H1 (cell line): ENCODE results near the gene GFI1B. TPM values are rescaled to one million over a fixed set of nuclear protein-coding genes. Genes with fewer than 3 reads are reported as not detected.

ENCODE experiments used
- CTCF ChIA-PET: fragments of 300-600 bp; sonication (Branson Sonifier 250); formaldehyde crosslinking; loops from one replicate; lab custom pipeline; 2021; ENCODE audit not compliant: partially characterized antibody; lab: Charles Lee
- POLR2A ChIA-PET: fragments of 300-600 bp; sonication (Branson Sonifier 250); formaldehyde crosslinking; loops from one replicate; lab custom pipeline; 2021; ENCODE audit warnings: inconsistent platforms; ENCODE audit not compliant: partially characterized antibody; lab: Charles Lee
- DNase-seq, 2 experiments: peaks; one replicate each; pipeline versions ENCODE4 v3.0.0 to v3.0.0-alpha.2; 2010 to 2022; ENCODE audit warnings: low spot score in 2 of 2, low read depth in 1 of 2, mixed read lengths in 1 of 2
- FAIRE-seq: peaks from 2 replicates; lab custom pipeline; 2011; peaks lifted over from hg19 to GRCh38; lab: Jason Lieb, UNC
- H2AFZ ChIP-seq: 2 replicates; pipeline ENCODE4 v1.8.1; 2012; ENCODE audit warnings: low read length, inconsistent platforms
- H2AK5ac ChIP-seq: 2 replicates; pipeline ENCODE4 v1.6.1; 2013; ENCODE audit warnings: low read depth, low read length
- H2BK120ac ChIP-seq: replicated peaks from 2 replicates; pipeline ENCODE3; 2013; ENCODE audit warnings: low read depth, low read length, inconsistent platforms
- H2BK12ac ChIP-seq: 2 replicates; pipeline ENCODE4 v1.6.1; 2013; ENCODE audit warnings: low read depth, low read length
- H2BK15ac ChIP-seq: 2 replicates; pipeline ENCODE4 v1.6.1; 2013; ENCODE audit warnings: low read length
- H2BK20ac ChIP-seq: 2 replicates; pipeline ENCODE4 v1.6.1; 2013; ENCODE audit warnings: low read length
- H2BK5ac ChIP-seq: 2 replicates; pipeline ENCODE4 v1.6.1; 2013; ENCODE audit warnings: low read depth, low read length
- H3K14ac ChIP-seq: 2 replicates; pipeline ENCODE4 v1.6.1; 2013; ENCODE audit warnings: inconsistent platforms; ENCODE audit not compliant: insufficient read length
- H3K18ac ChIP-seq: 2 replicates; pipeline ENCODE4 v1.6.1; 2013; ENCODE audit warnings: low read length; ENCODE audit errors: extremely low read depth
- H3K23ac ChIP-seq: 2 replicates; pipeline ENCODE4 v1.6.1; 2013; ENCODE audit warnings: inconsistent platforms; ENCODE audit not compliant: insufficient read length
- H3K23me2 ChIP-seq: 2 replicates; pipeline ENCODE4 v1.6.1; 2013; ENCODE audit warnings: low read depth, low read length
- H3K27ac ChIP-seq: 2 replicates; pipeline ENCODE4 v1.6.1; 2011; ENCODE audit warnings: low read depth, low read length, inconsistent platforms
- H3K27me3 ChIP-seq, 4 experiments: replicated peaks in 1 of 4; 1 replicate in 1 of 4; 2 replicates in 3 of 4; pipeline versions ENCODE4 v1.6.1 to v1.8.1; 2011 to 2013; ENCODE audit warnings: low read length in 3 of 4, mild to moderate bottlenecking in 3 of 4, inconsistent platforms in 2 of 4, mixed read lengths in 2 of 4, moderate library complexity in 1 of 4; ENCODE audit not compliant: control insufficient read depth in 3 of 4, insufficient read depth in 3 of 4; ENCODE audit errors: extremely low read depth in 1 of 4
- H3K36me3 ChIP-seq, 4 experiments: 2 replicates each; pipeline versions ENCODE4 v1.6.1 to v1.8.1; 2011 to 2013; ENCODE audit warnings: mild to moderate bottlenecking in 4 of 4, low read length in 3 of 4, moderate library complexity in 2 of 4, control low read depth in 1 of 4, inconsistent platforms in 1 of 4; ENCODE audit not compliant: insufficient read depth in 4 of 4, control insufficient read depth in 2 of 4
- H3K4ac ChIP-seq: replicated peaks from 2 replicates; pipeline ENCODE3; 2013; ENCODE audit warnings: low read length, low read depth, mixed read lengths, inconsistent platforms; ENCODE audit not compliant: insufficient read length
- H3K4me1 ChIP-seq, 4 experiments: replicated peaks in 1 of 4; 1 replicate in 1 of 4; 2 replicates in 3 of 4; pipeline versions ENCODE4 v1.6.1 to v1.8.1; 2011 to 2013; ENCODE audit warnings: low read length in 3 of 4, inconsistent platforms in 2 of 4, mixed read lengths in 1 of 4; ENCODE audit not compliant: insufficient read depth in 4 of 4, control insufficient read depth in 3 of 4
- H3K4me2 ChIP-seq, 2 experiments: 2 replicates each; pipeline versions ENCODE4 v1.6.1 to v1.8.1; 2011 to 2013; ENCODE audit warnings: low read depth in 2 of 2, low read length in 2 of 2, control low read depth in 1 of 2, inconsistent platforms in 1 of 2, mild to moderate bottlenecking in 1 of 2; ENCODE audit not compliant: insufficient read depth in 1 of 2
- H3K4me3 ChIP-seq, 4 experiments: fragments of 200-600, 300-600 bp in 1 of 4; sonication (generic), shearing (Covaris generic), sonication (Bioruptor Twin) in 1 of 4; 2 replicates each; pipeline versions ENCODE4 v1.5.1 to v1.8.1; 2011 to 2016; ENCODE audit warnings: low read length in 4 of 4, low read depth in 3 of 4, control low read depth in 2 of 4, inconsistent platforms in 2 of 4, mild to moderate bottlenecking in 2 of 4, mixed read lengths in 1 of 4, moderate library complexity in 1 of 4; ENCODE audit not compliant: insufficient read depth in 2 of 4; ENCODE audit errors: extremely low read depth in 1 of 4
- H3K56ac ChIP-seq: replicated peaks from 2 replicates; pipeline ENCODE3; 2013; ENCODE audit warnings: low read depth, mild to moderate bottlenecking, mixed read lengths, low read length, inconsistent platforms; ENCODE audit not compliant: insufficient read length
- H3K79me1 ChIP-seq: 2 replicates; pipeline ENCODE4 v1.6.1; 2013; ENCODE audit warnings: low read depth, low read length, control low read depth
- H3K79me2 ChIP-seq, 2 experiments: 2 replicates each; pipeline versions ENCODE4 v1.6.1 to v1.8.1; 2012 to 2013; ENCODE audit warnings: low read length in 2 of 2, mild to moderate bottlenecking in 2 of 2, inconsistent platforms in 1 of 2; ENCODE audit not compliant: insufficient read depth in 2 of 2, control insufficient read depth in 1 of 2
- H3K9ac ChIP-seq, 4 experiments: replicated peaks in 1 of 4; 1 replicate in 1 of 4; 2 replicates in 3 of 4; pipeline versions ENCODE4 v1.6.1 to v1.8.1; 2011 to 2013; ENCODE audit warnings: low read depth in 3 of 4, low read length in 3 of 4, control low read depth in 2 of 4, mild to moderate bottlenecking in 2 of 4, moderate library complexity in 2 of 4, inconsistent platforms in 1 of 4; ENCODE audit errors: extremely low read depth in 1 of 4
- H3K9me3 ChIP-seq, 2 experiments: 2 replicates each; pipeline versions ENCODE4 v1.6.1 to v1.8.1; 2012 to 2013; ENCODE audit warnings: mild to moderate bottlenecking in 2 of 2, moderate library complexity in 2 of 2, control low read depth in 1 of 2, inconsistent platforms in 1 of 2, low read depth in 1 of 2, low read length in 1 of 2, mixed read lengths in 1 of 2; ENCODE audit not compliant: insufficient read depth in 2 of 2
- H4K20me1 ChIP-seq, 2 experiments: replicated peaks in 1 of 2; 2 replicates each; pipeline versions ENCODE3 to v1.8.1; 2011 to 2013; ENCODE audit warnings: inconsistent platforms in 2 of 2, low read length in 2 of 2, mild to moderate bottlenecking in 1 of 2; ENCODE audit not compliant: insufficient read depth in 2 of 2, control insufficient read depth in 1 of 2
- H4K5ac ChIP-seq: 2 replicates; pipeline ENCODE4 v1.6.1; 2013; ENCODE audit warnings: low read length, low read depth, mixed read lengths, inconsistent platforms; ENCODE audit not compliant: insufficient read length
- H4K8ac ChIP-seq: 2 replicates; pipeline ENCODE4 v1.8.0; 2013; ENCODE audit warnings: mild to moderate bottlenecking, moderate library complexity, low read length, inconsistent platforms; ENCODE audit not compliant: insufficient read depth; ENCODE audit errors: extremely low read depth
- H4K91ac ChIP-seq: replicated peaks from 2 replicates; pipeline ENCODE3; 2013; ENCODE audit warnings: low read length, mixed read lengths, inconsistent platforms; ENCODE audit not compliant: insufficient read length
- ASH2L ChIP-seq: fragments of 200-600, 300-600 bp; sonication (generic); IDR thresholded peaks from one replicate; pipeline ENCODE4 v1.7.1; 2017; ENCODE audit warnings: low read length
- ATF3 ChIP-seq: IDR thresholded peaks from 2 replicates; pipeline ENCODE4 v1.6.1; 2011; ENCODE audit warnings: low read depth, mild to moderate bottlenecking, low read length; ENCODE audit not compliant: insufficient read depth
- BACH1 ChIP-seq: IDR thresholded peaks from 2 replicates; pipeline ENCODE4 v1.6.1; 2012; ENCODE audit warnings: low read length, improper control_type of control experiment
- EZH2 ChIP-seq: fragments of 200-600 bp; sonication (generic); IDR thresholded peaks from 2 replicates; pipeline ENCODE4 v1.7.1; 2012; ENCODE audit warnings: low read depth, mild to moderate bottlenecking, moderate library complexity, low read length, inconsistent platforms; ENCODE audit not compliant: severe bottlenecking
- HDAC6 ChIP-seq: IDR thresholded peaks from one replicate; pipeline ENCODE4 v1.7.1; 2012; ENCODE audit warnings: low read depth, mild to moderate bottlenecking, inconsistent platforms, low read length, moderate library complexity
- MAX ChIP-seq: IDR thresholded peaks from 2 replicates; pipeline ENCODE4 v1.6.1; 2012; ENCODE audit warnings: inconsistent platforms
- POLR2AphosphoS5 ChIP-seq: IDR thresholded peaks from 2 replicates; pipeline ENCODE4 v1.6.1; 2011; ENCODE audit warnings: low read depth, low read length
- RBBP5 ChIP-seq: IDR thresholded peaks from 2 replicates; pipeline ENCODE4 v1.7.1; 2012; ENCODE audit warnings: low read depth, mild to moderate bottlenecking, inconsistent platforms, low read length, moderate library complexity, borderline replicate concordance
- RXRA ChIP-seq: IDR thresholded peaks from 2 replicates; pipeline ENCODE4 v1.6.1; 2011; ENCODE audit warnings: low read depth, mild to moderate bottlenecking, low read length, moderate library complexity; ENCODE audit not compliant: insufficient read depth
- SAP30 ChIP-seq: fragments of 300-600 bp; sonication (generic); IDR thresholded peaks from 2 replicates; pipeline ENCODE4 v1.7.1; 2012; ENCODE audit warnings: low read length, moderate library complexity, mild to moderate bottlenecking, inconsistent platforms; ENCODE audit not compliant: insufficient read depth, insufficient replicate concordance
- SIX5 ChIP-seq: IDR thresholded peaks from 2 replicates; pipeline ENCODE4 v1.6.1; 2011; ENCODE audit warnings: mild to moderate bottlenecking, low read depth, low read length
- SUZ12 ChIP-seq: fragments of 200-600 bp; sonication (generic); IDR thresholded peaks from 2 replicates; pipeline ENCODE4 v1.6.1; 2012; ENCODE audit warnings: mild to moderate bottlenecking, inconsistent platforms, low read length, moderate library complexity, mixed read lengths
- TAF1 ChIP-seq: IDR thresholded peaks from 2 replicates; pipeline ENCODE4 v1.6.1; 2011; ENCODE audit warnings: mild to moderate bottlenecking, low read depth, low read length
- WGBS, 2 experiments: shearing (Covaris generic) in 1 of 2; methylation state at CpG; one replicate each; pipeline versions ENCODE4 v1.1.6 to v1.1.7; 2013 to 2015; ENCODE audit warnings: low lambda C conversion rate in 2 of 2, mixed read lengths in 2 of 2, inconsistent platforms in 1 of 2, low coverage in 1 of 2, missing lambda C conversion rate in 1 of 2; ENCODE audit not compliant: insufficient replicate concordance in 2 of 2, insufficient coverage in 1 of 2, insufficient read length in 1 of 2; ENCODE audit errors: extremely low coverage in 1 of 2, missing lambda C conversion rate in 1 of 2; 5-methylcytosine and 5-hydroxymethylcytosine counted together
- polyA plus RNA-seq, 7 experiments: library from polyadenylated mRNA; depleted of rRNA in 3 of 7; stranded (reverse) in 5 of 7; unstranded in 2 of 7; fragments of >200 nt in 5 of 7; fragments of 200-250 nt in 2 of 7; gene quantifications; 1 replicate in 5 of 7; 2 replicates in 1 of 7; 4 replicates in 1 of 7; pipeline versions ENCODE4 v1.2.1 to v1.2.3, GENCODE V29; 2011 to 2013; ENCODE audit warnings: missing spikeins in 2 of 7, mixed read lengths in 2 of 7
- total RNA-seq: library from RNA; stranded (reverse); fragmentation: NEBNext Ultra II Directional; extraction: Animal tissue kit (Norgen Biotek cat#: 25700); gene quantifications from 2 replicates; pipeline ENCODE4 v1.2.1, GENCODE V29; 2021

Gene GFI1B
- total and polyA plus RNA-seq, 2 of the 8 experiments (the other 6 are each of a cell fraction or from before 2014, with no cell fraction given), result 0.09 to 0.11 TPM

- H2BK12ac ChIP-seq, result no peak overlapping the region
- no peak overlapping the region for H3K14ac ChIP-seq
- no peak overlapping the region for H3K56ac ChIP-seq
- peak in 1 of 2 experiments; percentile 49 for DNase-seq
- no peaks in the 10 kb centered on the region for H3K9me3 ChIP-seq
- H2AK5ac ChIP-seq, result no peak overlapping the region
- H2BK120ac ChIP-seq, result no peak overlapping the region
- peaks cover 0 to 3% of the 10 kb centered on the region in 2 experiments for H4K20me1 ChIP-seq
- H3K18ac ChIP-seq, result no peak overlapping the region
- no peak overlapping the region for H4K91ac ChIP-seq
- no peak overlapping the region for H3K23ac ChIP-seq
- no peak overlapping the region for H2BK15ac ChIP-seq
- H3K79me2 ChIP-seq, result no peaks in the 10 kb centered on the region
- H3K9ac ChIP-seq, result no peak overlapping the region
- H2BK5ac ChIP-seq, result no peak overlapping the region
- H3K4ac ChIP-seq, result no peak overlapping the region
- H3K4me3 ChIP-seq, result peak overlapping the region in 1 of 4 experiments; percentile 28; a peak in 4 of 8 replicates
- no peak overlapping the region for H4K5ac ChIP-seq
- no peaks in the 10 kb centered on the region for H3K36me3 ChIP-seq
- FAIRE-seq, result peak; percentile 52
- POLR2A ChIA-PET, result interaction anchor here (1.1 to 2.9 kb wide), 2 partner anchors 9 to 27 kb away, joined by 3 to 17 read pairs; partner anchors contain the start of gene GTF3C5
- H3K79me1 ChIP-seq, result no peaks in the 10 kb centered on the region
- 41% methylated on average over 8 of the region's 9 CpGs; no CpG with 5 or more reads in 1 of the 2 experiments for WGBS, 2 experiments
- no peak overlapping the region for H4K8ac ChIP-seq
- H3K27me3 ChIP-seq, result peaks cover 0 to 40% (median 23%) of the 10 kb centered on the region in 4 experiments; a peak in 6 of 7 replicates
- H2BK20ac ChIP-seq, result no peak overlapping the region
- peaks cover 6% of the 10 kb centered on the region; the same call in 1 of the 2 replicates for H3K23me2 ChIP-seq
- H2AFZ ChIP-seq, result no peak overlapping the region
- H3K4me2 ChIP-seq, result peak overlapping the region; percentile 14 to 55; a peak in 3 of 4 replicates
- peaks cover 3 to 25% (median 18%) of the 10 kb centered on the region in 4 experiments for H3K4me1 ChIP-seq
- no peak overlapping the region for H3K27ac ChIP-seq
- CTCF ChIA-PET, result interaction anchor here (1.1 to 8.2 kb wide), 6 partner anchors 11 to 175 kb away, joined by 3 to 57 read pairs (median 8); partner anchors contain the start of gene GFI1B
- peak; percentile 37; the same call in 1 of the 2 replicates for TF ChIP-seq POLR2AphosphoS5
- no peak for TF ChIP-seq SAP30
- no peak for TF ChIP-seq BACH1
- no peak for TF ChIP-seq SUZ12
- TF ChIP-seq RBBP5, result no peak
- TF ChIP-seq ASH2L, result no peak
- TF ChIP-seq HDAC6, result no peak
- no peak for TF ChIP-seq ATF3
- no peak for TF ChIP-seq SIX5
- no peak for TF ChIP-seq TAF1
- no peak for TF ChIP-seq MAX
- no peak for TF ChIP-seq EZH2
- no peak for TF ChIP-seq RXRA
Measured at GRCh38 chr9:133003671-133004090, 25.2 kb downstream of the GFI1B start.
